Mucosa of descending colon (tissue), 3 donors: ENCODE results near the gene EDA. TPM values are rescaled to one million over a fixed set of nuclear protein-coding genes. Genes with fewer than 3 reads are reported as not detected.

Experiments used
- ATAC-seq: fragments of 200-7000 bp; cut with Tn5 transposase; one replicate; pipeline ENCODE4 v1.9.1; 2020; ENCODE audit warnings: mild to moderate bottlenecking, moderate library complexity
- DNase-seq, 3 donors: peaks; one replicate each; pipeline ENCODE4 v3.0.0-alpha.2; 2020
- H3K36me3 ChIP-seq: fragments of 200-600 bp; one replicate; pipeline ENCODE4 v1.8.0; 2021; ENCODE audit warnings: low read depth, mild to moderate bottlenecking
- H3K4me1 ChIP-seq: fragments of 200-600 bp; one replicate; pipeline ENCODE4 v1.8.0; 2021; ENCODE audit warnings: low read depth, mild to moderate bottlenecking
- H3K4me3 ChIP-seq: fragments of 200-600 bp; one replicate; pipeline ENCODE4 v1.8.0; 2021; ENCODE audit warnings: mild to moderate bottlenecking
- H3K9me3 ChIP-seq: fragments of 200-600 bp; one replicate; pipeline ENCODE4 v1.8.0; 2021; ENCODE audit warnings: mild to moderate bottlenecking
- CTCF ChIP-seq: fragments of 200-600 bp; IDR thresholded peaks from one replicate; pipeline ENCODE4 v1.8.0; 2022; ENCODE audit warnings: antibody characterized with exemption, mild to moderate bottlenecking
- intact Hi-C, 2 donors: fragments of 100-400 bp; cut with DNase I in 1 of 2; cut with micrococcal nuclease in 1 of 2; formaldehyde crosslinking; loops; one replicate each; pipeline versions ENCODE4 v1.11.0 to v1.11.1; 2022; cut with DNase I, micrococcal nuclease
- total RNA-seq, 3 donors: library from RNA; stranded (reverse); fragmentation: NEBNext Ultra II Directional in 2 of 3; extraction: Animal tissue kit (Norgen Biotek cat#: 25700) in 2 of 3; gene quantifications; one replicate each; pipeline versions ENCODE4 v1.2.1 to v1.2.4, GENCODE V29; 2021 to 2023
- donor health status: DM: no; HTN: no; CAD: no; lungs with moderate emphysema.
- donor health status: DM: no; HTN: no; CAD: no.
- donor health status: DM: no; HTN: yes; CAD: no.

The EDA gene
- total RNA-seq, 3 donors from 2014 or later: 2.6 to 7.2 (median 4.9) TPM

GRCh38 chrX:69948276-69948797 is 332.4 kb downstream of the EDA start:
- TF ChIP-seq CTCF: no peak
- DNase-seq (no peak), ATAC-seq (no peak)
- Histone ChIP-seq H3K36me3 (no peaks in the 10 kb centered on the region), H3K4me3 (no peak overlapping the region), H3K4me1 (no peaks in the 10 kb centered on the region), H3K9me3 (no peaks in the 10 kb centered on the region)
- intact Hi-C loops: no loop called here

- H3K4me3 ChIP-seq: no peak overlapping the region
- intact Hi-C loops: no loop called here
- no peak for TF ChIP-seq CTCF
- DNase-seq: no peak
- no peaks in the 10 kb centered on the region for H3K9me3 ChIP-seq
- H3K36me3 ChIP-seq: no peaks in the 10 kb centered on the region
- ATAC-seq: no peak
- H3K4me1 ChIP-seq: no peaks in the 10 kb centered on the region
These were observed 335.8 kb downstream of the EDA start for GRCh38 chrX:69951753-69952152.

GRCh38 chrX:69959712-69960111 is 343.8 kb downstream of the EDA start:
- Histone ChIP-seq H3K4me1 (no peaks in the 10 kb centered on the region), H3K36me3 (no peaks in the 10 kb centered on the region), H3K9me3 (no peaks in the 10 kb centered on the region), H3K4me3 (no peak overlapping the region)
- intact Hi-C loops: no loop called here
- DNase-seq (no peak), ATAC-seq (no peak)
- TF ChIP-seq CTCF: no peak

GRCh38 chrX:69961365-69962072 is 345.6 kb downstream of the EDA start:
- ATAC-seq (no peak), DNase-seq (no peak)
- intact Hi-C loops: no loop called here
- H3K9me3 ChIP-seq: no peaks in the 10 kb centered on the region
- no peaks in the 10 kb centered on the region for H3K4me1 ChIP-seq
- no peaks in the 10 kb centered on the region for H3K36me3 ChIP-seq
- TF ChIP-seq CTCF: no peak
- H3K4me3 ChIP-seq: no peak overlapping the region

GRCh38 chrX:69968950-69969349 is 353.0 kb downstream of the EDA start:
- Histone ChIP-seq H3K36me3 (no peaks in the 10 kb centered on the region), H3K4me3 (no peak overlapping the region), H3K9me3 (no peaks in the 10 kb centered on the region), H3K4me1 (no peaks in the 10 kb centered on the region)
- DNase-seq: no peak
- no peak for TF ChIP-seq CTCF
- intact Hi-C loops: no loop called here
- no peak for ATAC-seq

GRCh38 chrX:69969460-69969859 is 353.5 kb downstream of the EDA start:
- ATAC-seq (no peak), DNase-seq (no peak)
- no peaks in the 10 kb centered on the region for H3K36me3 ChIP-seq
- H3K4me1 ChIP-seq: no peaks in the 10 kb centered on the region
- intact Hi-C loops: no loop called here
- H3K9me3 ChIP-seq: no peaks in the 10 kb centered on the region
- no peak for TF ChIP-seq CTCF
- H3K4me3 ChIP-seq: no peak overlapping the region
